ENCODE results near the gene MT3. TPM values are rescaled to one million over a fixed set of nuclear protein-coding genes. Genes with fewer than 3 reads are reported as not detected.

MT3 gene
- total RNA-seq, 1 experiment from 2014 or later, result 0.31 TPM

GRCh38 chr16:56626685-56627084 is 37.4 kb downstream of the MT3 start:
- H3K36me3 ChIP-seq (replicated peaks; ENCODE audit: control insufficient read depth, insufficient read depth, low read length), result no peaks in the 10 kb centered on the region
- no peak overlapping the region for H3K4me3 ChIP-seq (ENCODE audit: insufficient read depth, low read depth, low read length)
- peaks cover 83% of the 10 kb centered on the region for H3K27me3 ChIP-seq (ENCODE audit: control insufficient read depth, insufficient read depth, low read length)
- DNase-seq, result no peak

GRCh38 chr16:56628486-56629350 is 39.4 kb downstream of the MT3 start:
- DNase-seq, result no peak

DNA sequence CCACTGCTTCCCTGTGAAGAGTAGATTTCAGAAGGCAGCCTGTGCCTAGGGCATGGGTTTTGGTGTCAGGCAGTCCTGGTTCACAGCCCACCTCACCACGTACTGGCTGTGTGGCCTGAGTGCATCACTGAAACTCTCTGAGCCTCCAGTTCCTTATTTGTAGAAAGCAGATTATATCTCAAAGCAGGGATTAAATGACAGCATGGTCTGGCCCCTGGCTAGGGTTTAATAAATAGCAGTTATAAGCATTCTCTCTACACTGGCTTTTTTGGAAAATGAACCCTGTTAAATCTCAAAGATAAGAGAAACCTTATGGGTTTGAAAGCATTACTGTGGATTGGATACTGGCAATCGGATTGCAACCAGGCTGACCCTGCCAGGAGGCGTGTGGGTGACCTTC is 40.2 kb downstream of the MT3 start:
- DNase-seq, result no peak
- H3K27me3 ChIP-seq (ENCODE audit: control insufficient read depth, insufficient read depth, low read length), result peaks cover 95% of the 10 kb centered on the region
- no peak overlapping the region for H3K4me3 ChIP-seq (ENCODE audit: insufficient read depth, low read depth, low read length)
- H3K36me3 ChIP-seq (replicated peaks; ENCODE audit: control insufficient read depth, insufficient read depth, low read length), result no peaks in the 10 kb centered on the region

More at GRCh38 chr16:56628486-56629350, 39.4 kb downstream of the MT3 start:
- Histone ChIP-seq H3K4me3 (ENCODE audit: insufficient read depth, low read depth, low read length) (no peak overlapping the region), H3K36me3 (replicated peaks; ENCODE audit: control insufficient read depth, insufficient read depth, low read length) (no peaks in the 10 kb centered on the region), H3K27me3 (ENCODE audit: control insufficient read depth, insufficient read depth, low read length) (peaks cover 94% of the 10 kb centered on the region)

DNA sequence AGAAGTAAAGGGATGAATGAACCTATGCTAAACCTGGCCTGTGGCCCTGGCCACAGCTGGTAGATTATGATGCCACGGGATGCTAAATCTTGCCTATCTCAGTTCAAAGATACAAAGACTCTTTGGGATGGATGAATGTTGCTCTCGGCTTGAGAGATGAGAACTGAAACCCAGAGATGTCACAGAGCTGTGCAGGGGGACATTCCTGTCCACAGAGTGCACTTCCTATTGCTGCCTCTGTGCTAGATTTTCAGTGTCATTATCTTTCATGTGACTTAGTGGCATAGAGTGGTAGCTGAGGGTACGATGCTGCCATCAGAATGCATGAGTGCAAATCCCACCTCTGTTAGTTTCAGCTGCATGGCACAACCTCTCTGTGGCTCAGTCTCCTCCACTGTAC is 40.8 kb downstream of the MT3 start:
- no peak for DNase-seq
- peaks cover 95% of the 10 kb centered on the region for H3K27me3 ChIP-seq (ENCODE audit: control insufficient read depth, insufficient read depth, low read length)
- H3K36me3 ChIP-seq (replicated peaks; ENCODE audit: control insufficient read depth, insufficient read depth, low read length), result no peaks in the 10 kb centered on the region
- no peak overlapping the region for H3K4me3 ChIP-seq (ENCODE audit: insufficient read depth, low read depth, low read length)

DNA sequence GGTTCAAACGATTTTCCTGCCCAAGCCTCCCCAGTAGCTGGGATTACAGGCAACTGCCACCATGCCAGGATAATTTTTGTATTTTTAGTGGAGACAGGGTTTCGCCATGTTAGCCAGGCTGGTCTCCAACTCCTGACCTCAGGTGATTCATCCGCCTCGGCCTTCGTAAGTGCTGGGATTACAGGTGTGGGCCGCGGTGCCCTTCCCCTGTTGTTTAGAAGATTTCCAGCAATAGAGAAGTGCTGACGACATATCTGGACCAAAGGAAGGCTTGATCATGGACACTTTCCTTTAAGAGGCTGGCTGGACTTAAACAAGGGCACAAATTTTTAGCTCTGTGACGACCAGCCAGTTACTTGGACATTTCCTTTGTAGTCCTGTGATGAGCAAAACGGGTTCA is 41.9 kb downstream of the MT3 start:
- H3K36me3 ChIP-seq (replicated peaks; ENCODE audit: control insufficient read depth, insufficient read depth, low read length), result no peaks in the 10 kb centered on the region
- DNase-seq, result no peak
- no peak overlapping the region for H3K4me3 ChIP-seq (ENCODE audit: insufficient read depth, low read depth, low read length)
- peaks cover 95% of the 10 kb centered on the region for H3K27me3 ChIP-seq (ENCODE audit: control insufficient read depth, insufficient read depth, low read length)

DNA sequence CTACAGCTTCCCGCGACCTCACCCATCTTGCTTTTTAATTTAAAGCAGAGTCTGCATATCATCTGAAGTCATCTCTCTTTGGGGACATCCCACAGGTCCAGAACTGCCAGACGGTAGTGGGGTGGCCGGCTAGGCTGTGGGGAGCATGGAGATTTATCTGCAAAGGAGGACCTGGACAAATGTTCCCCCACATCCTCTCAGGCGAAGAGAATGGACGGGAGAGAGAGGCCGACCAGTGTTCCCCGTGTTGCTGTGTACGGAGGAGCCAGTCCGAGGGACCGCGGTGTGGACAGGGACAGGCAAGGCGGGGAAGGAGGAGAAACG is 42.5 kb downstream of the MT3 start:
- no peaks in the 10 kb centered on the region for H3K36me3 ChIP-seq (replicated peaks; ENCODE audit: control insufficient read depth, insufficient read depth, low read length)
- peaks cover 95% of the 10 kb centered on the region for H3K27me3 ChIP-seq (ENCODE audit: control insufficient read depth, insufficient read depth, low read length)
- no peak for DNase-seq
- peak overlapping the region; percentile 39 for H3K4me3 ChIP-seq (ENCODE audit: insufficient read depth, low read depth, low read length)

GRCh38 chr16:56632156-56632847 is 43.0 kb downstream of the MT3 start, which contains the start of gene MT1M:
Gene MT1M (plus strand): TSS chr16:56632659. CDS start chr16:56632732, 73 bp downstream.
- no peaks in the 10 kb centered on the region for H3K36me3 ChIP-seq (replicated peaks; ENCODE audit: control insufficient read depth, insufficient read depth, low read length)
- peak within 1 kb of the TSS; percentile 39 for H3K4me3 ChIP-seq (ENCODE audit: insufficient read depth, low read depth, low read length)
- H3K27me3 ChIP-seq (ENCODE audit: control insufficient read depth, insufficient read depth, low read length), result peaks cover 95% of the 10 kb centered on the region
- peak; percentile 83 for DNase-seq

DNA sequence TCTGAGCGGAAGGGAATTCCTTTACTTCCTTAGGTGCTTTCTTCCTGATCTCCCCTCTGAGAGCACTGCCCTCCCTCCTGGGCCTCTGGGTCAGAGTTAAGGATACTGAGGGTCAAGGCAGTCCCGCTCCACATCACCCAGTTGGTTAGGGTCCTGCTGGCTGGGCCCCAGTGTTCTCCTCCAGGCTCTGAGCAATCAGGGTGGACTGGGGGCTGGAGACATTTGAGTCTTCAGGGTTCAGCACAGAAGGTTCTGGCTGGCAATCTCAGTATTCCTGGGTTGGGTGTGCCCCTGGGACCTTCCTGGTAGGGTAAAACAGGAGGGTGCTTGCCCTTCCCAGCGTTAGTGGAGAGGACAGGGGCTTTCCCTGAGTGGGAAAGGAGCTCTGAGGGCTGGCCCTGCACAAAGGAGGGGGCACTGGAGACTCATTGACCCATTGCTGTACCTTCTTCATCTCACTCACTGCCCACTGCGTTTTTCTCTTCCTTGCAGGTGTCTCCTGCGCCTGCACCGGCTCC is 43.6 kb downstream of the MT3 start:
- no peak for DNase-seq
- H3K4me3 ChIP-seq (ENCODE audit: insufficient read depth, low read depth, low read length), result peak overlapping the region; percentile 39; the same call in 1 of the 2 replicates
- no peaks in the 10 kb centered on the region for H3K36me3 ChIP-seq (replicated peaks; ENCODE audit: control insufficient read depth, insufficient read depth, low read length)
- H3K27me3 ChIP-seq (ENCODE audit: control insufficient read depth, insufficient read depth, low read length), result peaks cover 99% of the 10 kb centered on the region

- Histone ChIP-seq H3K27me3 (ENCODE audit: control insufficient read depth, insufficient read depth, low read length) (peaks cover 100% of the 10 kb centered on the region), H3K4me3 (ENCODE audit: insufficient read depth, low read depth, low read length) (no peak overlapping the region)
- no peak for DNase-seq
These were observed 44.2 kb downstream of the MT3 start for GRCh38 chr16:56633535-56633934.

GRCh38 chr16:56634715-56635440 is 45.5 kb downstream of the MT3 start:
- DNase-seq, result peak; percentile 62
- Histone ChIP-seq H3K36me3 (replicated peaks; ENCODE audit: control insufficient read depth, insufficient read depth, low read length) (no peaks in the 10 kb centered on the region), H3K4me3 (ENCODE audit: insufficient read depth, low read depth, low read length) (peak overlapping the region; percentile 22; the same call in 1 of the 2 replicates), H3K27me3 (ENCODE audit: control insufficient read depth, insufficient read depth, low read length) (peaks cover 100% of the 10 kb centered on the region)

More at GRCh38 chr16:56633535-56633934, 44.2 kb downstream of the MT3 start:
- H3K36me3 ChIP-seq (replicated peaks; ENCODE audit: control insufficient read depth, insufficient read depth, low read length), result no peaks in the 10 kb centered on the region

- DNase-seq, result peak; percentile 75
- peak overlapping the region; percentile 22; the same call in 1 of the 2 replicates for H3K4me3 ChIP-seq (ENCODE audit: insufficient read depth, low read depth, low read length)
- H3K27me3 ChIP-seq (ENCODE audit: control insufficient read depth, insufficient read depth, low read length), result peaks cover 99% of the 10 kb centered on the region
- H3K36me3 ChIP-seq (replicated peaks; ENCODE audit: control insufficient read depth, insufficient read depth, low read length), result no peaks in the 10 kb centered on the region
These were observed 46.2 kb downstream of the MT3 start for GRCh38 chr16:56635441-56635967.

DNA sequence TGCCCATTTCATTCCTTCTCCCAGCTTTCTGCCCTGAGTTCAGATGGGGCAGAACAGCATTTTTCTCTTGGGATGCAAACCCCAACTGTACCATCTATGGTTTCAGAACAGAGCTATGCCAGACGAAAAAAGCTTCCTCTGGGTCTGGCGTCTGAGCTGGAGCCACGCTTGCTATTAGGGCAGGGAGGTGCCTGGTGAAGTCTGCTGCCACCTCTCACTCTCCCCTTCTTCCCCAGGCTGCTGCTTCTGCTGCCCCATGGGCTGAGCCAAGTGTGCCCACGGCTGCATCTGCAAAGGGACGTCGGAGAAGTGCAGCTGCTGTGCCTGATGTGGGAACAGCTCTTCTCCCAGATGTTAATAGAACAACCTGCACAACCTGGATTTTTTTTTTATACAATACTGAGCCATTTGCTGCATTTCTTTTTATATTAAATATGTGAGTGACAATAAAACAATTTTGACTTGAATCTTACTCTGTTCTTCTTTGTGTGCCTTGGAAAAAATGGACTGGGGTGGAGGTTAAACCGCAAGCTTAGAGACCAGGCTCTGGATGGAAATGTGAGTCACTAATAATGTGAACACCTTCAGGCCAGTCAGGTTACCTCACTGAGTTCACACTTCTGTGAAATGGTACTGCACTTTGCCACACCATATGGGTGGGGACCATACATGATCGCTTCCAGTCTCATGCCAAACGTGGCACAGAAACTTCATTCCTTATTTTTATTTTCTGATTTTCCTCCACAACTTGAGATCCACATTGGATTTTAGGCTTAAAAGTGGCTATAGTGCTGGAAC is 47.5 kb downstream of the MT3 start:
- H3K36me3 ChIP-seq (replicated peaks; ENCODE audit: control insufficient read depth, insufficient read depth, low read length), result no peaks in the 10 kb centered on the region
- no peak overlapping the region for H3K4me3 ChIP-seq (ENCODE audit: insufficient read depth, low read depth, low read length)
- no peak for DNase-seq
- peaks cover 99% of the 10 kb centered on the region for H3K27me3 ChIP-seq (ENCODE audit: control insufficient read depth, insufficient read depth, low read length)

- Histone ChIP-seq H3K27me3 (ENCODE audit: control insufficient read depth, insufficient read depth, low read length) (peaks cover 99% of the 10 kb centered on the region), H3K4me3 (ENCODE audit: insufficient read depth, low read depth, low read length) (peak within 1 kb of the TSS; percentile 43)
These were observed 48.8 kb downstream of the MT3 start, which contains the start of gene MT1A for GRCh38 chr16:56637814-56638750. Gene MT1A (plus strand): TSS chr16:56638666. CDS start chr16:56638739, 73 bp downstream.

More at GRCh38 chr16:56637814-56638750, 48.8 kb downstream of the MT3 start, which contains the start of gene MT1A:
- DNase-seq, result peak; percentile 92
- no peaks in the 10 kb centered on the region for H3K36me3 ChIP-seq (replicated peaks; ENCODE audit: control insufficient read depth, insufficient read depth, low read length)

Measured in H7 (cell line).